ENCODE data around the gene STUM.
"Not testable (repeated sequence)": the region's sequence is repeated elsewhere in the genome, so short reads cannot be mapped to it uniquely, and the experiment has no call there.

STUM gene

GRCh38 chr1:226584164-226584563 is 35.6 kb downstream of the STUM start:
- DNase-seq: no peak

- DNase-seq: no peak
These were observed 37.6 kb downstream of the STUM start for GRCh38 chr1:226586116-226586515.

DNA sequence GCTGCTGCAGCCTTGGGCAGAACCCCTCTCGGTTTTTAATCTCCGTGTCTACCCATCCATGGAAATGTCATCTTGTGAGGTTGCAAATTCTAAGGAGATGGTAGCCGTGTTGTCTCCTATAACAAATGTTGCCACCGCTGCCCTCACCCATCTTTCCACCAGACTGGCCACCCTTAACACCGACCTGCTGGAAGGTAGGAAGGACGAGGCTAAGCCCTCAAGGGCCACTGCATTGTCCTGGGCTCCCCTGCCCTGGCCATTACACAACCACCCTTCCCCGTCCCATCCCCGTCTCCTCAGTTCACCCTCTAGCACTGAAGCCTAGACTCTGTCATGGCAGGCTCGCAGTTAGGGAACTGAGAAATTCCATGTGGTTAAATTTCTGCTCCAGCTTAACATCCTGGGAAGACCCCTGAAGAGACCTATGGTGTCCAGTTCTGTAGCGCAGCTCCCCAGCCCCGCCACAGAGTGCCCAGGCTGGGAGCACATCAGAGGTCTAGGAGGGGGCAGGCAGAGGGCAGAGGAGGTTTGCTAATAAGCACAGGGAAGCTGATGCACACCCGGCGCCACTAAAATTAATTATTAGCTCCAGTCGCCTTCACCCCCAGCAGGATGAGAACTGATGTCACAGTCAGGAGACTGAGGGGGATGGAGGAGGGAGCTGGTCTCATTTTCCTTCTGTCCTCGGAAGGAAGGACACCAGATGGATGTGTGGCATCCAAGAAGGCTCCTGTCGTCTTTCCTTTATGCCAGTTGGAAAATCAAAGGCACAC is 38.3 kb downstream of the STUM start:
- DNase-seq: no peak

GRCh38 chr1:226588484-226588883 is 39.9 kb downstream of the STUM start:
- no peak for DNase-seq

GRCh38 chr1:226589008-226589733 is 40.6 kb downstream of the STUM start:
- no peak for DNase-seq

DNA sequence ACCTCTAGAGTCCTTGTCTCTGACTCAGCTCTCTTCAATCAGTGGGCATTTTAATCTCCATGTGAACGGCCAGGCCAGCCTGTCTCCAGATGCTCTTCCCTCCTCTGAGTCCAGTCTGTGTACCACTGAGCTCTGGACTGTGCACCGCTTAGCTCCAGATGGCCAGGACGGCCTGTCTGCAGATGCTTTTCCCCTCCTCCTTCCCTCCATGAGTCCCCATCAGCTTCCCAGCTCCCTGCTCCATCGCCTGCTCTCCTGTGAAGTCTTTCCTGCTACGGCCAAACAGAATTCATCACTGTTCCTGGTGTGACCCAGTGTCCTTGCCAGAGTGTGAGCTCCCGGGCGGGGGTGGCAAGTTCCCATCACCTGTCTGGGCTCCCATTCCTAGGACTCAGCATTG is 42.0 kb downstream of the STUM start:
- no peak for DNase-seq

GRCh38 chr1:226593541-226593940 is 45.0 kb downstream of the STUM start:
- no peak for DNase-seq

- DNase-seq: no peak
These were observed 48.1 kb downstream of the STUM start for GRCh38 chr1:226596531-226597165.

- DNase-seq: no peak
These were observed 49.3 kb downstream of the STUM start for GRCh38 chr1:226597616-226598454.

GRCh38 chr1:226598455-226598849 is 49.9 kb downstream of the STUM start:
- DNase-seq: no peak

GRCh38 chr1:226598955-226599354 is 50.4 kb downstream of the STUM start:
- DNase-seq: not testable (repeated sequence)

- DNase-seq: no peak
These were observed 51.2 kb downstream of the STUM start for GRCh38 chr1:226599636-226600238.

- no peak for DNase-seq
These were observed 51.7 kb downstream of the STUM start for GRCh38 chr1:226600254-226600653.

GRCh38 chr1:226601456-226601855 is 52.9 kb downstream of the STUM start:
- no peak for DNase-seq

DNA sequence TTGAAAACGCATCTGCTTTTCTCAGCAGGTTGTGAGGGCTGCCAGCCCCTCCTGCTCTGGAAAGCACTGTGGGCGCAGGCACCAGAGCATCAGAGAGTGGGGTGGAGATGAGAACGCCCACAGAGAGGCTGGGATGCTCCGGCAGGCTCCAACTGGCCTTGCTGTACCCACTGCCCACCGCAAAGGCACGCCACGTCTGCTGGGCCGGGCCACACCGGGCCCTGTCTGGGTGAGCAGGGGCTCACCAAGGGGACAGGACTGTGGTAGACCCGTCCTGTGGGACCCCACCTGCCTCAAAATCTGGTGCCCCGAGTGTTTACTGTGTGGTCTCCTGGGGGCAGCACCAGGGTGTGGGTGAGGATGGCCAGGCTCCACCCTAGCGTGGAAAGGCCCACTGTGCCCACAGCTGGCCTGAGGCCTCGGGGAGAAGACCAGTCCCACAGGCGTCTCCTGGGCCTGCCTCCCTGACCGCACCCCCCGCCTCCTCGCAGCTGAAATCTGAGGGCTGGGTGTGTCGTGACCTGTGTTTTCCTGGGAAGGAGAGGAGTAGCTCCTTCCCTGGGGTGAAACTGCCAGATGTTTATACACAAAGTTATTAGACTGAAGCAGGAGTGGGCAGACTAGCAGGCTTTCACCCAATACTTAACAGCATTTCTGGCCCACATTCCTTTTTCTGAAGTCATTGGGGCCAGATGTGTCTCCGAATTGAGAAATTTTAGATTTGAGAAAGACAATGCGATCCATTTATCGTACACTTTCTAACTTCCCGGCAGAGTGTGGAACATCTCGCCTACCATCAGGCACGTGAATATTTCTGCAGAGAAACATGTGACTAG is 53.8 kb downstream of the STUM start:
- DNase-seq: no peak

DNA sequence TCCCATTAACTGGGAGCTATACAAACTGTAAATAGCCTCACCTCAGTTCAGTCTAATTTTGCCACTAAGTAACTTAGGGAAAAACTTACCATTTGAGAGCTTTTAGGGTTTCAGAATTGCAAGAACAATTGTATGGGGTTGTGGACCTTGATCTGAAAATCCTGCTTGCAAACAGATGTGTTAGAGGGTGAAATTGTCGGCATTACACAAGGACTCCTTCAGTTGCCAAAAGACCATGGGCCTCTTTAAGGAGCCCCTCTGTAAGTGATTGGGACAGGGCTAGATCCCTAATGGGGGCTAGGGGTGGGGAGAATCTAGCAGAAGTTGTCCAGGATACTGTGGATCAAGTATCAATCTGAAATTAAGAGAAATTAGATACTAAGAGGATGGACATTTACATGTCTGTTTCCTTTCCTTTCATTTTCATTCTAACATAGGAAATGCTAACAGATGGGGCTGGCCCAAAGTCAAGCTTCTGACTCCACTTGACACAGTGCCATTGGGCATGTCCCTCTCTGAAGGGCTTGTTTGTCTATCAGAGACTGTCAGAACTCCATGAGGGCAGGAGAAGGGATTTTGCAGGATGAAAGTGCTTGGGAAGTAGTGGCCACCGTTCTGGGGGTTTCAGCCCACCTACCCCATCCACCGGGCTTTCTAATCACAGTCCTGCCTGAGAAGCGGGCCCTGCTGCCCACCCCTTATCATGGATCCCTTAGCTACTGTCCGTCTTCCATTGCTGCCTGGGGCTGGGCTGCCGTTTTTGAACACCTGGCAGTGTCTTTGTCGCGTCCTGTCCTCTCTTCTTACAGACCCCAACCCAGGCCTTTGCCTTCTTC is 54.7 kb downstream of the STUM start:
- DNase-seq: no peak

DNA sequence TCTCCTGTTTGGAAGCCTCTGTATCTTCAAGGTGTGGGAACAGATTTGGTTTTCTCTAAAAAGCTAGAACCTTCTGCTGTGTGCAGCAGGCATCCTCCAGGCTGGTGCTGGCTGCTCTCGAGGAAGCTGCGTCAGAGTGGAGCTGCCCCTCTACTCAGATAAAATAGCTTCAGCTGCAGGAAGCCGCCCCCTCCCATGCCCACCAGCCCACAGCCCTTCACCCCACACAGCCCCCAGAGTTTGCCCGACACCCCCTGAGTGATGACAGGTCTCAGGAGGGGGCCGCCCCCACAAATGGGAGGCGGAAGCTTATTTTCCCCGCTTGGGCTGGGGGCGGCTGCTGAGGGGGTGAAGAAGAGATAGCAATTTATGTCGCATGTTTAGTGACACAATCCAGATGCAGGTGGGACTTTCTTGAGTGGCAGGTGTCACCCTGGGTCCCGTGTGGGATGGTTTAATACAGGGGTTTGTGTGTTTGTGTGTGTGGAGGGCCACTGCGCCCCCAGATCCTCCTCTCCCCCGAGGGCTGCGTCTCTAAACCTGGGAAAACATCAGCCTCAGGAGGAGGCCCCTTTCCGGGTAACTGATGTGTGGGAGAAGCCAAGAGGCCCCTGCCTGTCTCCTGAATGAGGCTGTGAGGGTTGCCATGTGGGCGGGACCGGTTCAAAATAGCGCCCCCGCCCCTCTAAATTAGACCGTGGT is 55.4 kb downstream of the STUM start:
- no peak for DNase-seq

DNA sequence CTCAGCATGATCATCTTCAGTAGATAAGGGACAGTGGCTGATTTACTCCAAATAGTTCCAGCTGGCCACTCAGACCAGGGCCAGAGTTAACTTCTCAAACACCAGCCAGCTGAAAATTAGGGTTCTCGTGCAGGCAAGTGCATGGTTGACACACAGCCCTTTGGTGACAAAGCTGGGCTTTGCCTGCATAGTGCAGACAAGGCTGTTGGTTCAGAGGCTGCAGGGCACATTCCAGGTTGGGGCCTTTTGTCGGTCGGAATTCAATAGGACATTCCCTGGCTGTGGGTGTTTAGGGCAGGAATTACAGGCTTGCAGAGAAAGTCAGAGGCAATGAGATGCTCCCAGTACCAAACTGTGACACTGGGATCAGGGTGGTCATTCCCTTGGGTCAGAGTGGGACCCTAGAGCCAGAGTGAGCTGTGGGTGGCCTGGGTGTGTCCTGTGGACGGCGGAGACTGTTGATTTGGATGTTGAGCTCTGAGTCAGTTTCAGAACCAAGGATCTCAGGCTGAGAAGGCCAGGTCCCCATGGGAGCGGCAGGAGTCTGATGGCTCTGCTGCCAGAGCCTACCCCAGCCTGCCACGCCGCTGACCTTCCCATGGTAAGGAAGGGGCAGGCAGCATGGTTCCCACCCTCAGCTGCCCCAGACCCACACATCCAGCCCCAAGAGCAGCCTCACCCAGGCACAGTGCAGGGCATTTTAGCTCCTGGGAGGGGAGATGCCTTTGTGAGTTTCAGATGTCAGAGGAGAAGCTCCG is 56.2 kb downstream of the STUM start:
- no peak for DNase-seq

GRCh38 chr1:226605318-226605950 is 56.9 kb downstream of the STUM start:
- DNase-seq: no peak
